GM23248 (cell line): ENCODE data around the gene SLC12A1.

Source experiments
- EZH2 ChIP-seq: fragments of 200-600 bp; sonication (generic); IDR thresholded peaks from 2 replicates; pipeline ENCODE4 v1.6.1; 2018; ENCODE audit warnings: antibody characterized with exemption, mild to moderate bottlenecking; ENCODE audit not compliant: insufficient read depth, poor library complexity, severe bottlenecking
- EZH2phosphoT487 ChIP-seq: fragments of 200-600 bp; sonication (generic); IDR thresholded peaks from 2 replicates; pipeline ENCODE4 v1.6.1; 2018; ENCODE audit warnings: antibody characterized with exemption, moderate library complexity, mild to moderate bottlenecking, low read depth; ENCODE audit not compliant: insufficient read depth

DNA sequence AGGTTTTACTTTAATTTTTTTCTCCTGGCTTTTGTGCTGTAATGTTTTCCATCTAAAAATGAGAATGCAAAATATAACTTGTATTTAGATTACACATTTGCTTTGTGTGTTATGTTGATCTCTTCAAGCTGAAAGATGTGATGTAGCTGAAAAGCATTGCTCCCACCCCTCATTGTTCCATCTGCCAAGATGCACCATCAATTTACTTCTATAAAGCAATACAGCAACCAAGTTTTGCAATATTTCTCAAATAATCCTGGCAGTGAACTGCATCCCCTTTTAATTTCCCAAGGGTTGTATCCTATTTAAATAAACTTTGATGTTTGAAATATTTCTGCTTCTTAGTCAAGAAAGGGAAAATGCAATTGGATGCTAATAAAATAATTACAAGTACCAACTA, 72.6 kb downstream of the SLC12A1 start:
- TF ChIP-seq EZH2 (no peak), EZH2phosphoT487 (no peak)
